ENCODE measurements around the gene TATDN2. TPM values are rescaled to one million over a fixed set of nuclear protein-coding genes. Genes with fewer than 3 reads are reported as not detected.
"Not testable (repeated sequence)": the region's sequence is repeated elsewhere in the genome, so short reads cannot be mapped to it uniquely, and the experiment has no call there.

TATDN2 gene
- polyA plus RNA-seq, 2 donors = 10.9 to 15.0 TPM

- no peak overlapping the region for H3K4me3 ChIP-seq (ENCODE audit: low read depth in 1 of 2, low read length in 2 of 2)
- peaks cover 2 to 10% of the 10 kb centered on the region in 2 donors for H3K36me3 ChIP-seq (ENCODE audit: control insufficient read depth in 2 of 2, insufficient read depth in 2 of 2, low read length in 1 of 2)
- no peaks in the 10 kb centered on the region for H3K4me1 ChIP-seq (ENCODE audit: control insufficient read depth in 2 of 2, insufficient read depth in 2 of 2, low read length in 1 of 2)
- no peak overlapping the region for H3K27ac ChIP-seq (ENCODE audit: low read depth in 2 of 2, low read length in 1 of 2)
- H3K9me3 ChIP-seq (ENCODE audit: control insufficient read depth in 2 of 2, insufficient read depth in 1 of 2, low read depth in 1 of 2, low read length in 1 of 2) = no peaks in the 10 kb centered on the region
- H3K27me3 ChIP-seq (ENCODE audit: control insufficient read depth in 1 of 2, insufficient read depth in 2 of 2, low read length in 2 of 2) = no peaks in the 10 kb centered on the region
- 47 to 53% methylated on average over 12 of the region's 12 CpGs for WGBS, 2 donors
Measured at GRCh38 chr3:10263646-10264363, 15.5 kb downstream of the TATDN2 start.

- WGBS, 2 donors = 95 to 98% methylated on average over 2 of the region's 2 CpGs
- H3K9me3 ChIP-seq (ENCODE audit: control insufficient read depth in 2 of 2, insufficient read depth in 1 of 2, low read depth in 1 of 2, low read length in 1 of 2) = no peaks in the 10 kb centered on the region
- H3K4me1 ChIP-seq (ENCODE audit: control insufficient read depth in 2 of 2, insufficient read depth in 2 of 2, low read length in 1 of 2) = no peaks in the 10 kb centered on the region
- H3K27ac ChIP-seq (ENCODE audit: low read depth in 2 of 2, low read length in 1 of 2) = no peak overlapping the region
- no peak overlapping the region for H3K4me3 ChIP-seq (ENCODE audit: low read depth in 1 of 2, low read length in 2 of 2)
- H3K27me3 ChIP-seq (ENCODE audit: control insufficient read depth in 1 of 2, insufficient read depth in 2 of 2, low read length in 2 of 2) = no peaks in the 10 kb centered on the region
- H3K36me3 ChIP-seq (ENCODE audit: control insufficient read depth in 2 of 2, insufficient read depth in 2 of 2, low read length in 1 of 2) = peaks cover 2 to 19% of the 10 kb centered on the region in 2 donors
Measured at GRCh38 chr3:10265833-10266232, 17.6 kb downstream of the TATDN2 start.

GRCh38 chr3:10266936-10267335 lies 18.7 kb downstream of the TATDN2 start:
- not testable (repeated sequence) for H3K4me1 ChIP-seq (ENCODE audit: control insufficient read depth in 2 of 2, insufficient read depth in 2 of 2, low read length in 1 of 2); H3K27ac ChIP-seq (ENCODE audit: low read depth in 2 of 2, low read length in 1 of 2); H3K27me3 ChIP-seq (ENCODE audit: control insufficient read depth in 1 of 2, insufficient read depth in 2 of 2, low read length in 2 of 2); H3K4me3 ChIP-seq (ENCODE audit: low read depth in 1 of 2, low read length in 2 of 2); H3K9me3 ChIP-seq (ENCODE audit: control insufficient read depth in 2 of 2, insufficient read depth in 1 of 2, low read depth in 1 of 2, low read length in 1 of 2)
- WGBS, 2 donors = 85 to 92% methylated on average over 7 of the region's 7 CpGs
- H3K36me3 ChIP-seq (ENCODE audit: control insufficient read depth in 2 of 2, insufficient read depth in 2 of 2, low read length in 1 of 2) = peaks cover 2 to 17% of the 10 kb centered on the region in 2 donors

- Histone ChIP-seq H3K27me3 (ENCODE audit: control insufficient read depth in 1 of 2, insufficient read depth in 2 of 2, low read length in 2 of 2) (no peaks in the 10 kb centered on the region), H3K9me3 (ENCODE audit: control insufficient read depth in 2 of 2, insufficient read depth in 1 of 2, low read depth in 1 of 2, low read length in 1 of 2) (no peaks in the 10 kb centered on the region), H3K27ac (ENCODE audit: low read depth in 2 of 2, low read length in 1 of 2) (no peak overlapping the region), H3K4me1 (ENCODE audit: control insufficient read depth in 2 of 2, insufficient read depth in 2 of 2, low read length in 1 of 2) (no peaks in the 10 kb centered on the region), H3K36me3 (ENCODE audit: control insufficient read depth in 2 of 2, insufficient read depth in 2 of 2, low read length in 1 of 2) (peaks cover 2 to 17% of the 10 kb centered on the region in 2 donors), H3K4me3 (ENCODE audit: low read depth in 1 of 2, low read length in 2 of 2) (no peak overlapping the region)
Measured at GRCh38 chr3:10268116-10268515, 19.9 kb downstream of the TATDN2 start.

GRCh38 chr3:10268930-10269329 lies 20.7 kb downstream of the TATDN2 start:
- WGBS, 2 donors = 92 to 95% methylated on average over 5 of the region's 5 CpGs
- H3K27ac ChIP-seq (ENCODE audit: low read depth in 2 of 2, low read length in 1 of 2) = no peak overlapping the region
- no peaks in the 10 kb centered on the region for H3K9me3 ChIP-seq (ENCODE audit: control insufficient read depth in 2 of 2, insufficient read depth in 1 of 2, low read depth in 1 of 2, low read length in 1 of 2)
- no peaks in the 10 kb centered on the region for H3K27me3 ChIP-seq (ENCODE audit: control insufficient read depth in 1 of 2, insufficient read depth in 2 of 2, low read length in 2 of 2)
- no peaks in the 10 kb centered on the region for H3K4me1 ChIP-seq (ENCODE audit: control insufficient read depth in 2 of 2, insufficient read depth in 2 of 2, low read length in 1 of 2)
- peaks cover 2 to 17% of the 10 kb centered on the region in 2 donors for H3K36me3 ChIP-seq (ENCODE audit: control insufficient read depth in 2 of 2, insufficient read depth in 2 of 2, low read length in 1 of 2)
- H3K4me3 ChIP-seq (ENCODE audit: low read depth in 1 of 2, low read length in 2 of 2) = no peak overlapping the region

- 94 to 98% methylated on average over 5 of the region's 5 CpGs for WGBS, 2 donors
- H3K36me3 ChIP-seq (ENCODE audit: control insufficient read depth in 2 of 2, insufficient read depth in 2 of 2, low read length in 1 of 2) = peaks cover 2 to 17% of the 10 kb centered on the region in 2 donors
Measured at GRCh38 chr3:10269443-10269842, 21.2 kb downstream of the TATDN2 start.

GRCh38 chr3:10272476-10272875 lies 24.2 kb downstream of the TATDN2 start:
- H3K27me3 ChIP-seq (ENCODE audit: control insufficient read depth in 1 of 2, insufficient read depth in 2 of 2, low read length in 2 of 2); H3K9me3 ChIP-seq (ENCODE audit: control insufficient read depth in 2 of 2, insufficient read depth in 1 of 2, low read depth in 1 of 2, low read length in 1 of 2); H3K4me1 ChIP-seq (ENCODE audit: control insufficient read depth in 2 of 2, insufficient read depth in 2 of 2, low read length in 1 of 2); H3K27ac ChIP-seq (ENCODE audit: low read depth in 2 of 2, low read length in 1 of 2); H3K4me3 ChIP-seq (ENCODE audit: low read depth in 1 of 2, low read length in 2 of 2): not testable (repeated sequence)
- H3K36me3 ChIP-seq (ENCODE audit: control insufficient read depth in 2 of 2, insufficient read depth in 2 of 2, low read length in 1 of 2) = peaks cover 0 to 19% of the 10 kb centered on the region in 2 donors
- 87 to 88% methylated on average over 11 of the region's 11 CpGs for WGBS, 2 donors

More at GRCh38 chr3:10269443-10269842, 21.2 kb downstream of the TATDN2 start:
- Histone ChIP-seq H3K27me3 (ENCODE audit: control insufficient read depth in 1 of 2, insufficient read depth in 2 of 2, low read length in 2 of 2) (no peaks in the 10 kb centered on the region), H3K4me3 (ENCODE audit: low read depth in 1 of 2, low read length in 2 of 2) (no peak overlapping the region), H3K27ac (ENCODE audit: low read depth in 2 of 2, low read length in 1 of 2) (no peak overlapping the region), H3K4me1 (ENCODE audit: control insufficient read depth in 2 of 2, insufficient read depth in 2 of 2, low read length in 1 of 2) (no peaks in the 10 kb centered on the region), H3K9me3 (ENCODE audit: control insufficient read depth in 2 of 2, insufficient read depth in 1 of 2, low read depth in 1 of 2, low read length in 1 of 2) (no peaks in the 10 kb centered on the region)

GRCh38 chr3:10272977-10273376 lies 24.7 kb downstream of the TATDN2 start:
- Histone ChIP-seq H3K36me3 (ENCODE audit: control insufficient read depth in 2 of 2, insufficient read depth in 2 of 2, low read length in 1 of 2) (peaks cover 0 to 22% of the 10 kb centered on the region in 2 donors), H3K27me3 (ENCODE audit: control insufficient read depth in 1 of 2, insufficient read depth in 2 of 2, low read length in 2 of 2) (no peaks in the 10 kb centered on the region), H3K27ac (ENCODE audit: low read depth in 2 of 2, low read length in 1 of 2) (no peak overlapping the region), H3K4me1 (ENCODE audit: control insufficient read depth in 2 of 2, insufficient read depth in 2 of 2, low read length in 1 of 2) (peaks cover 0 to 3% of the 10 kb centered on the region in 2 donors), H3K4me3 (ENCODE audit: low read depth in 1 of 2, low read length in 2 of 2) (no peak overlapping the region), H3K9me3 (ENCODE audit: control insufficient read depth in 2 of 2, insufficient read depth in 1 of 2, low read depth in 1 of 2, low read length in 1 of 2) (no peaks in the 10 kb centered on the region)
- WGBS, 2 donors = 93 to 96% methylated on average over 2 of the region's 2 CpGs

- Histone ChIP-seq H3K9me3 (ENCODE audit: control insufficient read depth in 2 of 2, insufficient read depth in 1 of 2, low read depth in 1 of 2, low read length in 1 of 2) (no peaks in the 10 kb centered on the region), H3K4me1 (ENCODE audit: control insufficient read depth in 2 of 2, insufficient read depth in 2 of 2, low read length in 1 of 2) (peaks cover 0 to 3% of the 10 kb centered on the region in 2 donors), H3K36me3 (ENCODE audit: control insufficient read depth in 2 of 2, insufficient read depth in 2 of 2, low read length in 1 of 2) (peaks cover 5 to 30% of the 10 kb centered on the region in 2 donors), H3K27me3 (ENCODE audit: control insufficient read depth in 1 of 2, insufficient read depth in 2 of 2, low read length in 2 of 2) (no peaks in the 10 kb centered on the region), H3K4me3 (ENCODE audit: low read depth in 1 of 2, low read length in 2 of 2) (no peak overlapping the region), H3K27ac (ENCODE audit: low read depth in 2 of 2, low read length in 1 of 2) (no peak overlapping the region)
- 11 to 12% methylated on average over 1 of the region's 1 CpG for WGBS, 2 donors
Measured at GRCh38 chr3:10273702-10274305, 25.5 kb downstream of the TATDN2 start.

GRCh38 chr3:10274601-10275000 lies 26.3 kb downstream of the TATDN2 start:
- Histone ChIP-seq H3K36me3 (ENCODE audit: control insufficient read depth in 2 of 2, insufficient read depth in 2 of 2, low read length in 1 of 2) (peaks cover 5 to 29% of the 10 kb centered on the region in 2 donors), H3K9me3 (ENCODE audit: control insufficient read depth in 2 of 2, insufficient read depth in 1 of 2, low read depth in 1 of 2, low read length in 1 of 2) (no peaks in the 10 kb centered on the region)
- WGBS, 2 donors = 52 to 76% methylated on average over 1 of the region's 1 CpG

More at GRCh38 chr3:10274601-10275000, 26.3 kb downstream of the TATDN2 start:
- H3K4me3 ChIP-seq (ENCODE audit: low read depth in 1 of 2, low read length in 2 of 2) = no peak overlapping the region
- no peaks in the 10 kb centered on the region for H3K27me3 ChIP-seq (ENCODE audit: control insufficient read depth in 1 of 2, insufficient read depth in 2 of 2, low read length in 2 of 2)
- no peak overlapping the region for H3K27ac ChIP-seq (ENCODE audit: low read depth in 2 of 2, low read length in 1 of 2)
- peaks cover 0 to 3% of the 10 kb centered on the region in 2 donors for H3K4me1 ChIP-seq (ENCODE audit: control insufficient read depth in 2 of 2, insufficient read depth in 2 of 2, low read length in 1 of 2)

Data from esophagus (tissue), 2 donors.